Measurements from ENCODE around the gene MT1M. TPM values are rescaled to one million over a fixed set of nuclear protein-coding genes. Genes with fewer than 3 reads are reported as not detected.

The MT1M gene
- total RNA-seq, 4 donors from 2014 or later, result 38.5 to 103 (median 53.2) TPM

DNA sequence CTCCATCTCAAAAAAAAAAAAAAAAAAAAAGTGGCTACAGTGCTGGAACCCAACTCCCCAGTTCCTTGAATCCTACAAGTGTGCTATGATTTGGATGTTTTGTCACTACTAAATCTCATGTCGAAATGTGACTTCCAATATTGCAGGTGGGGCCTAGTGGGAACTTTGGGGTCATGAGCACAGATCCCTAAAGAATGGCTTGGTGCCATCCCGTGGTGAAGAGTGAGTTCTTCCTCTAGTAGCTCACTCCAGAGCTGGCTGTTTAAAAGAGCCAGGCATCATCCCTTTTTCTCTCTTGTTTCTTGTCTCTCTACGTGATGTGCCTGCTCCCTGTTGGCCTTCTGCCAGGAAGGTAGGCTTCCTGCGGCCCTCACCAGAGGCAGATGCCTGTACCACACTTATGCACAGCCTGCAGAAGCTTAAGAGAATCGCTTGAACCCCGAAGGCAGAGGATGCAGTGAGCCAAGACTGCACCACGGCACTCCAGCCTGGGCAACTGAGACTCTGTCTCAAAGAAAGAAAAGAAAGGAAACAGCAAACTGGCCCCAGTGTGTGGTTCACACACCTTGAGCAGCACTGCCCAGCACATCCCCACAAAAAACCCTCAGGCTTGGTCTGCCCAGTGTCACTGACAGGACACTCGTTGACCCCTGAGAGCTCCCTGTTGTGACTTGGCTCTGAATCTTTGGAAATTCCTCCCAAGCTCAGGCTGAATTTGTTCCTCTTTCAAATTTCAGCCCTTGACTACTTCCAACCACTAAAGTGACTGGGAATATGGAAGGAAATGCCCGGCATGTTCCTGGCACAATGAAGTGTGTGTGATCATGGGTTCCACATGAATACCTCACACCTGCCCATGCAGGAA, 3.7 kb upstream of the MT1M start:
- WGBS, 2 donors, result 72 to 73% methylated on average over 9 of the region's 9 CpGs
- TF ChIP-seq EP300 (IDR thresholded peaks at IDR 0.05) (no peak), POLR2A (IDR thresholded peaks at IDR 0.05) (no peak)
- TF ChIP-seq, protein P1, sequence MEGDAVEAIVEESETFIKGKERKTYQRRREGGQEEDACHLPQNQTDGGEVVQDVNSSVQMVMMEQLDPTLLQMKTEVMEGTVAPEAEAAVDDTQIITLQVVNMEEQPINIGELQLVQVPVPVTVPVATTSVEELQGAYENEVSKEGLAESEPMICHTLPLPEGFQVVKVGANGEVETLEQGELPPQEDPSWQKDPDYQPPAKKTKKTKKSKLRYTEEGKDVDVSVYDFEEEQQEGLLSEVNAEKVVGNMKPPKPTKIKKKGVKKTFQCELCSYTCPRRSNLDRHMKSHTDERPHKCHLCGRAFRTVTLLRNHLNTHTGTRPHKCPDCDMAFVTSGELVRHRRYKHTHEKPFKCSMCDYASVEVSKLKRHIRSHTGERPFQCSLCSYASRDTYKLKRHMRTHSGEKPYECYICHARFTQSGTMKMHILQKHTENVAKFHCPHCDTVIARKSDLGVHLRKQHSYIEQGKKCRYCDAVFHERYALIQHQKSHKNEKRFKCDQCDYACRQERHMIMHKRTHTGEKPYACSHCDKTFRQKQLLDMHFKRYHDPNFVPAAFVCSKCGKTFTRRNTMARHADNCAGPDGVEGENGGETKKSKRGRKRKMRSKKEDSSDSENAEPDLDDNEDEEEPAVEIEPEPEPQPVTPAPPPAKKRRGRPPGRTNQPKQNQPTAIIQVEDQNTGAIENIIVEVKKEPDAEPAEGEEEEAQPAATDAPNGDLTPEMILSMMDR (IDR thresholded peaks at IDR 0.05), result no peak
- no peak for DNase-seq (ENCODE audit: low spot score in 2 of 2)

GRCh38 chr16:56629531-56629930, 2.9 kb upstream of the MT1M start:
- Histone ChIP-seq H3K4me3 (no peak overlapping the region), H3K27ac (peak overlapping the region in 1 of 4 donors; percentile 93), H3K4me1 (peaks cover 0 to 62% (median 15%) of the 10 kb centered on the region in 4 donors), H3K9me3 (no peaks in the 10 kb centered on the region), H3K27me3 (peaks cover 0 to 7% of the 10 kb centered on the region in 2 donors), H3K36me3 (no peaks in the 10 kb centered on the region)
- no peak for DNase-seq (ENCODE audit: low spot score in 2 of 2)
- TF ChIP-seq EP300 (IDR thresholded peaks at IDR 0.05), result no peak
- TF ChIP-seq, protein P1 (IDR thresholded peaks at IDR 0.05), result no peak
- no peak for TF ChIP-seq POLR2A (IDR thresholded peaks at IDR 0.05)
- WGBS, 2 donors, result 79 to 88% methylated on average over 3 of the region's 3 CpGs

More for the DNA sequence above, 3.7 kb upstream of the MT1M start:
- H3K4me1 ChIP-seq, result peaks cover 0 to 56% (median 15%) of the 10 kb centered on the region in 4 donors
- no peak overlapping the region for H3K4me3 ChIP-seq
- no peaks in the 10 kb centered on the region for H3K36me3 ChIP-seq
- no peaks in the 10 kb centered on the region for H3K9me3 ChIP-seq
- H3K27ac ChIP-seq, result peak overlapping the region in 3 of 4 donors; percentile 35 to 93 (median 82)
- H3K27me3 ChIP-seq, result peaks cover 0 to 5% of the 10 kb centered on the region in 2 donors

GRCh38 chr16:56630134-56630533, 2.3 kb upstream of the MT1M start:
- 80 to 81% methylated on average over 3 of the region's 3 CpGs for WGBS, 2 donors
- Histone ChIP-seq H3K27ac (peak overlapping the region in 2 of 4 donors; percentile 41 to 94), H3K9me3 (no peaks in the 10 kb centered on the region), H3K27me3 (peaks cover 0 to 13% of the 10 kb centered on the region in 2 donors), H3K36me3 (no peaks in the 10 kb centered on the region), H3K4me3 (no peak overlapping the region), H3K4me1 (peaks cover 0 to 62% (median 18%) of the 10 kb centered on the region in 4 donors)
- TF ChIP-seq EP300 (IDR thresholded peaks at IDR 0.05), result no peak
- no peak for TF ChIP-seq POLR2A (IDR thresholded peaks at IDR 0.05)
- TF ChIP-seq, protein P1 (IDR thresholded peaks at IDR 0.05), result no peak
- DNase-seq (ENCODE audit: low spot score in 2 of 2), result no peak

- WGBS, 2 donors, result 88 to 92% methylated on average over 10 of the region's 10 CpGs
- peak overlapping the region; percentile 47 to 94 (median 84) for H3K27ac ChIP-seq
These were observed 1.3 kb upstream of the MT1M start for GRCh38 chr16:56631197-56631596.

More at GRCh38 chr16:56631197-56631596, 1.3 kb upstream of the MT1M start:
- H3K4me3 ChIP-seq, result no peak overlapping the region
- peaks cover 0 to 62% (median 14%) of the 10 kb centered on the region in 4 donors for H3K4me1 ChIP-seq
- no peak for DNase-seq (ENCODE audit: low spot score in 2 of 2)
- TF ChIP-seq POLR2A (IDR thresholded peaks at IDR 0.05) (no peak), EP300 (IDR thresholded peaks at IDR 0.05) (no peak)
- TF ChIP-seq, protein P1 (IDR thresholded peaks at IDR 0.05), result no peak
- H3K36me3 ChIP-seq, result no peaks in the 10 kb centered on the region
- no peaks in the 10 kb centered on the region for H3K9me3 ChIP-seq
- peaks cover 0 to 21% of the 10 kb centered on the region in 2 donors for H3K27me3 ChIP-seq

All from tibial nerve (tissue), 4 donors.